Inflammatory macrophage treated with lipopolysaccharide for 4 hours (primary cell): ENCODE measurements around the gene RARRES2.
A peak's percentile ranks its signal among the peaks of the same experiment; 100 is the strongest.

ENCODE experiments used
- DNase-seq: peaks from one replicate; pipeline ENCODE4 v3.0.0-alpha.2; 2020

Gene RARRES2

GRCh38 chr7:150361402-150361801 is 20.0 kb upstream of the RARRES2 start:
- no peak for DNase-seq

GRCh38 chr7:150360363-150361058 is 19.1 kb upstream of the RARRES2 start:
- DNase-seq: no peak

- no peak for DNase-seq
Observed at GRCh38 chr7:150359622-150360362, 18.4 kb upstream of the RARRES2 start.

- no peak for DNase-seq
Observed at GRCh38 chr7:150358988-150359621, 17.7 kb upstream of the RARRES2 start.

GRCh38 chr7:150358433-150358832 is 17.0 kb upstream of the RARRES2 start:
- no peak for DNase-seq

- DNase-seq: peak; percentile 52
Observed at GRCh38 chr7:150357771-150358427, 16.5 kb upstream of the RARRES2 start.

- DNase-seq: peak; percentile 57
Observed at GRCh38 chr7:150357270-150357669, 15.8 kb upstream of the RARRES2 start.

GRCh38 chr7:150356265-150356897 is 15.0 kb upstream of the RARRES2 start:
- peak; percentile 21 for DNase-seq

GRCh38 chr7:150355666-150356059 is 14.2 kb upstream of the RARRES2 start:
- no peak for DNase-seq

- DNase-seq: peak; percentile 77
Observed at GRCh38 chr7:150351587-150352194, 10.3 kb upstream of the RARRES2 start.

- no peak for DNase-seq
Observed at GRCh38 chr7:150346922-150347321, 5.5 kb upstream of the RARRES2 start.

- no peak for DNase-seq
Observed at GRCh38 chr7:150345012-150345411, 3.6 kb upstream of the RARRES2 start.

GRCh38 chr7:150344299-150344698 is 2.9 kb upstream of the RARRES2 start:
- no peak for DNase-seq

- DNase-seq: no peak
Observed at GRCh38 chr7:150343225-150343624, 1.8 kb upstream of the RARRES2 start.

- DNase-seq: no peak
Observed at GRCh38 chr7:150342121-150342408, 636 bp upstream of the RARRES2 start.

- no peak for DNase-seq
Observed at GRCh38 chr7:150340875-150341262, 560 bp downstream of the RARRES2 start.

- no peak for DNase-seq
Observed at GRCh38 chr7:150340024-150340749, 1.2 kb downstream of the RARRES2 start.

- no peak for DNase-seq
Observed at GRCh38 chr7:150339409-150339809, 2.0 kb downstream of the RARRES2 start.

- no peak for DNase-seq
Observed at GRCh38 chr7:150338166-150338829, 3.1 kb downstream of the RARRES2 start.

- DNase-seq: no peak
Observed at GRCh38 chr7:150337659-150338081, 3.8 kb downstream of the RARRES2 start.

- DNase-seq: no peak
Observed at GRCh38 chr7:150337179-150337578, 4.2 kb downstream of the RARRES2 start.
